ENCODE results near the gene TAF11L12.
"Not testable (repeated sequence)": the region's sequence is repeated elsewhere in the genome, so short reads cannot be mapped to it uniquely, and the experiment has no call there.

Gene TAF11L12

GRCh38 chr5:17610092-17610491, at the start of gene TAF11L12:
TSS of gene TAF11L12 (plus strand) at chr5:17610392.
- not testable (repeated sequence) for DNase-seq (ENCODE audit: low read depth in 2 of 2)

GRCh38 chr5:17585658-17586057, 24.5 kb upstream of the TAF11L12 start, which contains the start of gene TAF11L7:
TSS of gene TAF11L7 (minus strand) at chr5:17585758.
- DNase-seq (ENCODE audit: low read depth in 2 of 2) = not testable (repeated sequence)

- not testable (repeated sequence) for DNase-seq (ENCODE audit: low read depth in 2 of 2)
Observed at GRCh38 chr5:17590860-17591259, 19.3 kb upstream of the TAF11L12 start, which contains the start of gene TAF11L8. TSS of gene TAF11L8 (minus strand) at chr5:17590960.

GRCh38 chr5:17594255-17594654, 15.9 kb upstream of the TAF11L12 start, which contains the start of gene TAF11L9:
TSS of gene TAF11L9 (minus strand) at chr5:17594394.
- DNase-seq (ENCODE audit: low read depth in 2 of 2) = not testable (repeated sequence)

- DNase-seq (ENCODE audit: low read depth in 2 of 2) = not testable (repeated sequence)
Observed at GRCh38 chr5:17597728-17598127, 12.5 kb upstream of the TAF11L12 start, which contains the start of gene TAF11L10. TSS of gene TAF11L10 (minus strand) at chr5:17597828.

GRCh38 chr5:17603880-17604279, 6.3 kb upstream of the TAF11L12 start, which contains the start of gene TAF11L11:
TSS of gene TAF11L11 (plus strand) at chr5:17604183.
- not testable (repeated sequence) for DNase-seq (ENCODE audit: low read depth in 2 of 2)

GRCh38 chr5:17604951-17605350, 5.2 kb upstream of the TAF11L12 start:
- no peak for DNase-seq (ENCODE audit: low read depth in 2 of 2)

DNA sequence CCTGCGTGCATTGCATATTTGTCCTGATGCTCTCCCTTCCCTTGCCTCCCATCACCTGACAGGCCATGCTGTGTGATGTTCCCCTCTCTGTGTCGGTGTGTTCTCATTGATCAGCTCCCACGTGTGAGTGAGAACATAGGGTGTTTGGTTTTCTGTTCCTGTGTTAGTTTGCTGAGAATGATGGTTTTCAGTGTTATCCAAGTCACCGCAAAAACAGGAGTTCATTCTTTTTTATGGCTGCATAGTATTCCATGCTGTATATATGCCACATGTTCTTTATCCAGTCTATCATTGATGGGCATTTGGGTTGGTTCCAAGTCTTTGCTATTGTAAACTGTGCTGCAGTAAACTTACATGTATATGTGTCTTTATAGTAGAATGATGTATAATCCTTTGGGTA, 2.7 kb upstream of the TAF11L12 start:
- DNase-seq (ENCODE audit: low read depth in 2 of 2) = not testable (repeated sequence)

DNA sequence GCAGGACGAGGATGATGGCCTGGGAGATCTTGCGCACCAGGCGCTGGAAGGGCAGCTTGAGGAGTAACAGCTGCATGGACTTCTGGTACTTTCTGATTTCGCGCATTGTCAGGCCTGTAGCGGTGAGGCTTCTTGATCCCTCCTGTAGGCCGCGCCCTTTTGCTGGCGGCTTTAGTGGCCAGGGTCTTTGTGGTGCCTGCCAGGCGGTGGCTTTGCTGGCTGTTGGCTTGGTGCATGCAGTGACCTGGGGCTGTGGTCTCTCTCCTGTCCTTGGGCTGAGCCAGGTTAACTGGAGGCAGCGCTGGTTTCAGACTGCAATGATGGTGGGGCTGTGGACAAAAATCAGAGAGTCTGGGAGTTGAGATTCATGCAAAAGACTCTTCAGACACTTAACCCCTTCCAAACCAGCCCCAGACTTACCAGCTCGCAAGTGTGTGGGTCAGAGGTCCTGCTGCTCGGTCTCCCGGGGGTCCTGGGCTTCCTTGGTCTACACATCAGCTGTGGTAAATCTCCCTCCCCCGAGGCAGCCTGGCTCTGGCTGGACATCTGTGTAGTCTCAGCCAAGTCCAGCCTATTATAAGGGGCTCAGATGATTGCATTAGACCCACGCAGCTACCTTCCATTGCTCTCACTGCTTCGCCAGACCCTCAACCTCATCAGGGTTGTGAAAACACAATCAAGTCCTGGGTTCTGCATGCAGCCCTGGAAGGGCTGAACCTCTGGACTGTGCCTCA, 4.8 kb downstream of the TAF11L12 start:
- no peak for DNase-seq (ENCODE audit: low read depth in 2 of 2)

DNA sequence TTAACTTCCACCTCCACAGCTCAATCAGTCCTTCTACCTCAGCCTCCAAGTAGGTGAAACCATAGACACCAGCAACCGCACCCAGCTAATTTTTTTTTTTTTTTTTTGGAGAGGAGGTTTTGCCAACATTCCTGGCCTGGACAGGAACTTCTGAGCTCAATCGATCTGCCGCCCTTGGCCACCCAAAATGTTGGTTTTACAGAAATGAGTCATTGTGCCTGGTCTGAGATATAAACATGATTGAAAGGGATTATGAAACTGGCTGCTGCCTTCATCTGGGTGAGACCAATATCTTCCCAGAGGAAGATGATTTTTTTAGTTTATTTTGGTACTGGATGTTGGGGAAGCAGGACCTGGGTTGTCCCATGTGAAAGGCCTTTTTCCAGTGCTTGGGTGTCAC, 9.2 kb downstream of the TAF11L12 start:
- no peak for DNase-seq (ENCODE audit: low read depth in 2 of 2)

DNA sequence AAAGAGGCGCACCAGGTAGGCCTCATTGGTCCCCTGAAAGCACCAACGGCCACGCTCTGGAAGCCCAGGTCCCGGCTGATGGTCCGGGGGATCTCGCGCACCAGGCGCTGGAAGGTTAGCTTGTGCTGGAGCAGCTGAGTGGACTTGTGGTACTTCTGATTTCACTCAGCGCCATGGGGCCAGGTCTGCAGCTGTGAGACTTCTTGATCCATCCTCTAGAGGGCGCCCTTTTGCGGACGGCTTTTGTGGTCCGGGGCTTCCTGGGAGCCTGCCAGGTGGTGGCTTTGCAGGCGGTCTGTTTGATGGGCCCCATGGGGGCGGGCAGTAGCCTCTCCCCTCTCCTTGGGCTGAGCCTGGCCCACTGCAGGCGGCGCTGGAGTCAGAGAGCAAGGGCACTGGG, 10.4 kb downstream of the TAF11L12 start:
- no peak for DNase-seq (ENCODE audit: low read depth in 2 of 2)

DNA sequence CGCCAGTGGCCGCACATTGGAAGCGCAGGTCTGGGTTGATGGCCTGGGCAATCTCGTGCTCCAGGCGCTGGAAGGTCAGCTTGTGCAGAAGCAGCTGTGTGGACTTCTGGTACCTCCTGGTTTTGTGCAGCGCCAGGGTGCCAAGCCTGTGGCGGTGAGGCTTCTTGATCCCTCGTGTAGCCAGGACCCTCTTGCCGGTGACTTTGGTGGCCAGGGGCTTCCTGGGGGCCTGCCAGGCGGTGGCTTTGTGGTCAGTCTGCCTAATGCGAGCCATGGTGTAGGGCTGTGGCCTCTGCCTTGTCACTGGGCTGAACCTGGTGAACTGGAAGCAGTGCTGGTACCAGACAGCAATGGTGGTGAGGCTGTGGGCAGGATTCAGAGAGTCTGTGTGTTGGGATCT, 15.5 kb downstream of the TAF11L12 start:
- no peak for DNase-seq (ENCODE audit: low read depth in 2 of 2)

GRCh38 chr5:17631788-17632187, 21.6 kb downstream of the TAF11L12 start, which contains the start of gene TAF11L13:
TSS of gene TAF11L13 (plus strand) at chr5:17632088.
- DNase-seq (ENCODE audit: low read depth in 2 of 2) = not testable (repeated sequence)

DNA sequence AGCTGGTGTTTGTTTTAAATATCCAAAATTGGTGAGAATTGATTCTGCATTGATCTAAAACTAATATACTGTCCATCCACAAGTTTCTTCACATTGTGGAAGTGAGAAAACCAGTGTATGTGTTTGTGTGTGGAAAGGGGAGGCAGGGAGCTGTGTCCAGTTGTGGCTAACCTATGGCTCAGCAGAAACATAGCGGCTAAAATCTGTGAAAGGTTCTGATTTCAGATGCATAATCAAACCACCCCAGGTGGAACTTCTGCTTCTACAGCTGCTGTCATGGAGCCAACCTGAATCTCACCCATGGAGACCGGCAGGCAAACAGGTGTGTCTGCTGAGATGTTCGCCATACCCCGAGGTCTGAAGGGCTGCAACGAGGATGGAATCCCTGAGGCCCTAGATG, 24.0 kb downstream of the TAF11L12 start, which contains the start of gene TAF11L14:
Gene TAF11L14, plus strand, starts transcription at position 301 of the 400 bp plus-strand sequence.
- no peak for DNase-seq (ENCODE audit: low read depth in 2 of 2)

GRCh38 chr5:17649232-17649631, 39.0 kb downstream of the TAF11L12 start:
- not testable (repeated sequence) for DNase-seq (ENCODE audit: low read depth in 2 of 2)

- not testable (repeated sequence) for DNase-seq (ENCODE audit: low read depth in 2 of 2)
Observed at GRCh38 chr5:17655201-17655759, 45.1 kb downstream of the TAF11L12 start.

DNA sequence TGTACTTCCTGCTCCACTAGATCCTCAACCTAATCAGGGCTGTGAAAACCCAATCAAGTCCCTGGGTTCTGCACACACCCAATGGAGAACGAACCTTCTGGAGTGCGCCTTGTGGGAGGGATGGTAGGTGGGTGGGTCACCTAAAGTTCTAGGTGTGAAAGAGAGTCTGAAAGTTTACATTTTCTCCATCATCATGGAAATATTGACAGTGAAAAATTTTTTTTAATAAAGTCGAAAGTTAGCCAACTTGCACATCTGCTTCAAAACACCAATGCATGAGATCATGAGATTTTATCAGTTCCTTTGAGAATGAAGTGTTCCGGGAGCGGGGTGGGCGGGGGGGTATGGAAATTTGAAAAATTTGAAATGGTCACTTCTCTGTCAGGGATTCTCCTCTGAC, 45.7 kb downstream of the TAF11L12 start:
- no peak for DNase-seq (ENCODE audit: low read depth in 2 of 2)

All from activated CD4-positive, alpha-beta T cell treated with anti-CD3 and anti-CD28 coated beads for 24 hours (primary cell).